HepG2 (cell line): ENCODE results near the gene GDF9. TPM values are rescaled to one million over a fixed set of nuclear protein-coding genes. Genes with fewer than 3 reads are reported as not detected.

Experiments used
- ATAC-seq: fragments of 200-7000 bp; cut with Tn5 transposase; 3 replicates; pipeline ENCODE4 v1.9.1; 2020; ENCODE audit warnings: mild to moderate bottlenecking, moderate library complexity
- BruUV-seq: library from RNA; stranded (reverse); fragments of 400-500 nt; replicated peaks from 2 replicates; lab custom pipeline; 2021; lab: Mats Ljungman, UMichigan
- CTCF ChIA-PET: fragments of 300-600 bp; formaldehyde crosslinking; extraction: SDS; loops from one replicate; lab custom pipeline; 2021; ENCODE audit warnings: low total read pairs, inconsistent platforms, low intra/inter-chr PET ratio; lab: Yijun Ruan, JAX
- POLR2A ChIA-PET: fragments of 350-600 bp; sonication (Branson Sonifier 250); formaldehyde crosslinking; loops from one replicate; lab custom pipeline; 2020; ENCODE audit warnings: antibody characterized with exemption, inconsistent platforms; lab: Yijun Ruan, JAX
- DNase-seq: peaks from one replicate; pipeline ENCODE4 v3.0.0-alpha.2; 2015; ENCODE audit warnings: low spot score
- FAIRE-seq: peaks from 3 replicates; lab custom pipeline; 2011; peaks lifted over from hg19 to GRCh38; lab: Jason Lieb, UNC
- H2AFZ ChIP-seq: one replicate; pipeline ENCODE4 v1.6.1; 2011; ENCODE audit warnings: low read length, inconsistent platforms
- H3K27ac ChIP-seq: fragments of 300-600 bp; 3 replicates; pipeline ENCODE4 v1.8.0; 2011; ENCODE audit warnings: mixed run types, mild to moderate bottlenecking, mixed read lengths, low read length, inconsistent platforms; ENCODE audit not compliant: insufficient read depth; ENCODE audit errors: extremely low read length
- H3K27me3 ChIP-seq, 2 experiments: fragments of 200-600 bp in 1 of 2; 2 replicates in 1 of 2; 3 replicates in 1 of 2; pipeline versions ENCODE4 v1.6.0 to v1.8.0; 2011; ENCODE audit warnings: low read length in 2 of 2, mild to moderate bottlenecking in 2 of 2, moderate library complexity in 2 of 2, inconsistent platforms in 1 of 2; ENCODE audit not compliant: insufficient read depth in 2 of 2, control insufficient read depth in 1 of 2
- H3K36me3 ChIP-seq, 2 experiments: fragments of 200-600 bp in 1 of 2; replicated peaks in 1 of 2; 2 replicates in 1 of 2; 3 replicates in 1 of 2; pipeline versions ENCODE4 v1.5.1 to v1.8.0; 2011; ENCODE audit warnings: low read length in 2 of 2, inconsistent platforms in 1 of 2; ENCODE audit not compliant: insufficient read depth in 2 of 2, control insufficient read depth in 1 of 2
- H3K4me1 ChIP-seq: 2 replicates; pipeline ENCODE4 v1.5.1; 2012; ENCODE audit warnings: low read length, inconsistent platforms; ENCODE audit not compliant: insufficient read depth
- H3K4me2 ChIP-seq: 2 replicates; pipeline ENCODE4 v1.6.0; 2011; ENCODE audit warnings: low read depth, low read length, inconsistent platforms
- H3K4me3 ChIP-seq, 3 experiments: fragments of 200-600 bp in 1 of 3; sonication (generic), shearing (Covaris generic) in 1 of 3; replicated peaks in 1 of 3; 2 replicates each; pipeline ENCODE4 v1.5.1; 2011 to 2016; ENCODE audit warnings: low read length in 3 of 3, inconsistent platforms in 2 of 3, low read depth in 2 of 3, mild to moderate bottlenecking in 2 of 3, control low read depth in 1 of 3, mixed read lengths in 1 of 3; ENCODE audit not compliant: insufficient read depth in 1 of 3
- H3K79me2 ChIP-seq: one replicate; pipeline ENCODE4 v1.6.1; 2011; ENCODE audit warnings: low read length, inconsistent platforms; ENCODE audit not compliant: insufficient read depth
- H3K9ac ChIP-seq: 2 replicates; pipeline ENCODE4 v1.6.0; 2011; ENCODE audit warnings: mild to moderate bottlenecking, low read depth, low read length, inconsistent platforms; ENCODE audit not compliant: insufficient read depth
- H3K9me3 ChIP-seq: 2 replicates; pipeline ENCODE4 v1.5.1; 2012; ENCODE audit warnings: mild to moderate bottlenecking, low read length
- H4K20me1 ChIP-seq: 2 replicates; pipeline ENCODE4 v1.6.0; 2011; ENCODE audit warnings: inconsistent platforms, mild to moderate bottlenecking, low read length, moderate library complexity; ENCODE audit not compliant: insufficient read depth
- CC2D1A ChIP-seq: sonication (generic); formaldehyde crosslinking; IDR thresholded peaks from 2 replicates; pipeline ENCODE4 v1.8.1; 2023; ENCODE audit warnings: mild to moderate bottlenecking, missing genetic modification reagents
- DZIP1 ChIP-seq: sonication (generic); formaldehyde crosslinking; IDR thresholded peaks from 2 replicates; pipeline ENCODE4 v1.5.0; 2020; ENCODE audit warnings: mild to moderate bottlenecking, missing genetic modification reagents
- ESRRA ChIP-seq: sonication (generic); formaldehyde crosslinking; IDR thresholded peaks from 2 replicates; pipeline ENCODE4 v1.5.1; 2020; ENCODE audit warnings: mild to moderate bottlenecking, low read depth, missing genetic modification reagents
- POLR2A ChIP-seq, 2 experiments: IDR thresholded peaks; 2 replicates each; pipeline ENCODE4 v1.6.1; 2011; ENCODE audit warnings: low read depth in 2 of 2, low read length in 2 of 2, mild to moderate bottlenecking in 1 of 2, moderate library complexity in 1 of 2; ENCODE audit not compliant: insufficient read depth in 1 of 2
- POLR2AphosphoS5 ChIP-seq: IDR thresholded peaks from 2 replicates; pipeline ENCODE4 v1.6.1; 2012; ENCODE audit warnings: low read depth, low read length
- RXRB ChIP-seq: IDR thresholded peaks from 2 replicates; pipeline ENCODE4 v1.6.1; 2016; ENCODE audit warnings: borderline replicate concordance, missing genetic modification reagents, missing compliant biosample characterization
- TCF7L2 ChIP-seq: IDR thresholded peaks from 2 replicates; pipeline ENCODE4 v1.6.1; 2011; ENCODE audit warnings: mild to moderate bottlenecking, low read depth, low read length, moderate library complexity
- THAP8 ChIP-seq: sonication (generic); formaldehyde crosslinking; IDR thresholded peaks from 2 replicates; pipeline ENCODE4 v1.5.1; 2020; ENCODE audit warnings: missing genetic modification reagents, mild to moderate bottlenecking, borderline replicate concordance
- ZNF12 ChIP-seq: sonication (generic); formaldehyde crosslinking; IDR thresholded peaks from 2 replicates; pipeline ENCODE4 v1.5.0; 2020; ENCODE audit warnings: missing genetic modification reagents
- ZNF17 ChIP-seq: sonication (generic); formaldehyde crosslinking; IDR thresholded peaks from 2 replicates; pipeline ENCODE4 v1.5.0; 2020; ENCODE audit warnings: mild to moderate bottlenecking, missing genetic modification reagents
- ZNF333 ChIP-seq: sonication (generic); formaldehyde crosslinking; IDR thresholded peaks from 2 replicates; pipeline ENCODE4 v1.4.0; 2020; ENCODE audit warnings: mild to moderate bottlenecking, missing genetic modification reagents, borderline replicate concordance
- ZSCAN22 ChIP-seq: sonication (generic); formaldehyde crosslinking; IDR thresholded peaks from 2 replicates; pipeline ENCODE4 v1.4.0; 2020; ENCODE audit warnings: mild to moderate bottlenecking, missing genetic modification reagents
- WGBS: methylation state at CpG from one replicate; pipeline ENCODE4 v1.1.6; 2017; ENCODE audit warnings: low lambda C conversion rate; 5-methylcytosine and 5-hydroxymethylcytosine counted together
- in situ Hi-C: cut with HindIII; loops from 2 replicates; pipeline ENCODE4 v1.10.0; 2017; ENCODE audit warnings: low pct_unique_long_range_greater_than_20kb; ENCODE audit not compliant: extremely low pct_ligation_motif_present
- intact Hi-C: fragments of 100-400 bp; cut with micrococcal nuclease; formaldehyde crosslinking; loops from one replicate; pipeline ENCODE4 v1.10.0; 2022; ENCODE audit not compliant: unreplicated experiment
- polyA plus RNA-seq, 8 experiments: library from polyadenylated mRNA; depleted of rRNA in 3 of 8; stranded (reverse) in 7 of 8; unstranded in 1 of 8; fragments of >200 nt; fragmentation: Illumina TruSeq in 4 of 8; extraction: Trizol in 4 of 8; gene quantifications; 2 replicates each; pipeline versions ENCODE4 v1.2.1 to v1.2.3, GENCODE V29; 2011 to 2016; ENCODE audit warnings: low read depth in 4 of 8, missing spikeins in 1 of 8, mixed read lengths in 1 of 8; ENCODE audit not compliant: insufficient read depth in 1 of 8
- total RNA-seq, 5 experiments: library from RNA; depleted of rRNA; stranded (reverse); fragments of >200 nt; fragmentation: Illumina TruSeq; extraction: Trizol; gene quantifications; 2 replicates each; pipeline ENCODE4 v1.2.3, GENCODE V29; 2016; ENCODE audit warnings: low read depth in 1 of 5

GDF9 gene
- total and polyA plus RNA-seq, 2 of the 13 experiments (the other 11 are each of a cell fraction or from before 2014, with no cell fraction given): 0.33 to 0.38 TPM

- H3K36me3 ChIP-seq: peaks cover 0 to 25% of the 10 kb centered on the region in 2 experiments; a peak in 3 of 5 replicates
- intact Hi-C loops: no loop called here
Measured at GRCh38 chr5:132868754-132869153, 2.5 kb upstream of the GDF9 start.

GRCh38 chr5:132867046-132867451 is 780 bp upstream of the GDF9 start:
- H3K27ac ChIP-seq: peak overlapping the region; percentile 86
- H3K4me1 ChIP-seq: peaks cover 66% of the 10 kb centered on the region
- H3K4me3 ChIP-seq: peak overlapping the region; percentile 74 to 88 (median 87)
- intact Hi-C loops: no loop called here
- no peaks in the 10 kb centered on the region; a peak in 1 of 5 replicates for H3K27me3 ChIP-seq
- H3K9ac ChIP-seq: peak overlapping the region; percentile 97
- no peaks in the 10 kb centered on the region for H3K9me3 ChIP-seq
- TSS peak; percentile 71 for BruUV-seq
- peaks cover 0 to 25% of the 10 kb centered on the region in 2 experiments; a peak in 3 of 5 replicates for H3K36me3 ChIP-seq
- peak overlapping the region; percentile 90 for H3K4me2 ChIP-seq
- DNase-seq (no peak), ATAC-seq (peak; percentile 34), FAIRE-seq (peak; percentile 56)
- ChIA-PET CTCF (interaction anchor here (1.5 to 2.0 kb wide), 2 partner anchors 16 to 37 kb away, joined by 7 to 9 read pairs; partner anchors contain the start of gene SHROOM1), POLR2A (interaction anchor here (0.7 to 8.7 kb wide), 13 partner anchors 8 to 1103 kb away, joined by 3 to 91 read pairs (median 9); partner anchors contain the start of genes AFF4, HSPA4 and SHROOM1)
- 1% methylated on average over 6 of the region's 13 CpGs for WGBS
- H3K79me2 ChIP-seq: peaks cover 16% of the 10 kb centered on the region
- no peak overlapping the region for H2AFZ ChIP-seq
- in situ Hi-C loops: no loop called here
- no peaks in the 10 kb centered on the region for H4K20me1 ChIP-seq
- 0 out of 2 replicates have a peak, but pooled peaks have one; percentile 39 for TF ChIP-seq ZNF333
- TF ChIP-seq TCF7L2: no peak
- no peak for TF ChIP-seq ZSCAN22
- TF ChIP-seq DZIP1 (CRISPR knock-in tag): no peak
- TF ChIP-seq ZNF17: no peak
- 0 out of 2 replicates have a peak, but pooled peaks have one; percentile 28 for TF ChIP-seq CC2D1A (CRISPR knock-in tag)
- peak; percentile 6; the same call in 1 of the 2 replicates for TF ChIP-seq ZNF12
- TF ChIP-seq ESRRA (CRISPR knock-in tag): peak; percentile 38; the same call in 1 of the 2 replicates

More at GRCh38 chr5:132868754-132869153, 2.5 kb upstream of the GDF9 start:
- ATAC-seq: no peak
- H3K4me2 ChIP-seq: no peak overlapping the region
- TF ChIP-seq RXRB (no peak), POLR2A (IDR thresholded peaks at IDR 0.05; ENCODE audit: insufficient read depth in 1 of 2, low read depth in 2 of 2, low read length in 2 of 2) (peak in 1 of 2 experiments; percentile 8; a peak in 1 of 4 replicates), THAP8 (CRISPR knock-in tag) (no peak), POLR2AphosphoS5 (peak; percentile 8; the same call in 1 of the 2 replicates)
- TF ChIP-seq, all 625 proteins: peak for 2
- BruUV-seq: no TSS peak
- Histone ChIP-seq H3K27me3 (no peaks in the 10 kb centered on the region; a peak in 1 of 5 replicates), H3K79me2 (peaks cover 19% of the 10 kb centered on the region), H3K27ac (peak overlapping the region; percentile 10), H3K9ac (no peak overlapping the region), H2AFZ (no peak overlapping the region), H3K4me1 (peaks cover 75% of the 10 kb centered on the region), H3K4me3 (no peak overlapping the region), H4K20me1 (no peaks in the 10 kb centered on the region), H3K9me3 (no peaks in the 10 kb centered on the region)
- in situ Hi-C loops: no loop called here
- no peak for FAIRE-seq
- DNase-seq: no peak
- ChIA-PET POLR2A (interaction anchor here (0.9 to 8.7 kb wide), 2 partner anchors 31 to 38 kb away, joined by 3 to 91 read pairs; partner anchors contain the start of gene SHROOM1), CTCF (no interaction called here)
- WGBS: 95% methylated on average over 4 of the region's 4 CpGs
